OCI-LY7 (cell line): ENCODE measurements around the gene ATP6V0B. TPM values are rescaled to one million over a fixed set of nuclear protein-coding genes. Genes with fewer than 3 reads are reported as not detected.

Experiments
- BruUV-seq: library from RNA; stranded (reverse); fragments of 400-500 nt; replicated peaks from 2 replicates; lab custom pipeline; 2021; lab: Mats Ljungman, UMichigan
- CTCF ChIA-PET: fragments of 300-600 bp; sonication (Branson Sonifier 250); formaldehyde crosslinking; loops from one replicate; lab custom pipeline; 2022; ENCODE audit warnings: antibody characterized with exemption; ENCODE audit not compliant: unreplicated experiment; lab: Charles Lee
- POLR2A ChIA-PET: fragments of 300-600 bp; sonication (Branson Sonifier 250); formaldehyde crosslinking; loops from one replicate; lab custom pipeline; 2022; ENCODE audit warnings: antibody characterized with exemption; lab: Charles Lee
- DNase-seq: peaks from one replicate; pipeline ENCODE4 v3.0.0-alpha.2; 2015; ENCODE audit warnings: low spot score
- H2AFZ ChIP-seq: fragments of 200-600 bp; sonication (generic), shearing (Covaris generic); 2 replicates; pipeline ENCODE4 v1.6.1; 2014; ENCODE audit warnings: mild to moderate bottlenecking, antibody characterized with exemption, low read length, moderate library complexity
- H3K27ac ChIP-seq: fragments of 200-600 bp; sonication (generic); 2 replicates; pipeline ENCODE4 v1.5.1; 2014; ENCODE audit warnings: mixed run types, low read depth, mild to moderate bottlenecking, moderate library complexity, low read length, inconsistent platforms; ENCODE audit not compliant: poor library complexity, severe bottlenecking
- H3K36me3 ChIP-seq: fragments of 200-600 bp; sonication (generic); 2 replicates; pipeline ENCODE4 v1.6.1; 2014; ENCODE audit warnings: mild to moderate bottlenecking, antibody characterized with exemption, low read length, moderate library complexity, mixed read lengths; ENCODE audit not compliant: insufficient read depth
- H3K4me1 ChIP-seq: fragments of 200-600 bp; sonication (generic); 2 replicates; pipeline ENCODE4 v1.5.1; 2014; ENCODE audit warnings: mild to moderate bottlenecking, low read length; ENCODE audit not compliant: insufficient read depth, poor library complexity, severe bottlenecking
- H3K4me2 ChIP-seq: fragments of 200-600 bp; sonication (generic); 2 replicates; pipeline ENCODE4 v1.6.1; 2014; ENCODE audit warnings: mild to moderate bottlenecking, low read length
- H3K4me3 ChIP-seq: fragments of 200-600 bp; sonication (generic); 2 replicates; pipeline ENCODE4 v1.5.1; 2014; ENCODE audit warnings: mild to moderate bottlenecking, low read depth, low read length; ENCODE audit not compliant: poor library complexity, severe bottlenecking
- H3K79me2 ChIP-seq: fragments of 200-600 bp; sonication (generic); 2 replicates; pipeline ENCODE4 v1.6.1; 2016; ENCODE audit warnings: low read depth, mild to moderate bottlenecking, low read length, moderate library complexity, mixed read lengths; ENCODE audit not compliant: insufficient read depth
- H3K9me2 ChIP-seq: fragments of 200-600 bp; sonication (generic); 2 replicates; pipeline ENCODE4 v1.6.1; 2016; ENCODE audit warnings: mild to moderate bottlenecking, low read length, mixed read lengths; ENCODE audit not compliant: insufficient read depth
- H3K9me3 ChIP-seq: fragments of 200-600 bp; sonication (generic); 2 replicates; pipeline ENCODE4 v1.6.1; 2014; ENCODE audit warnings: mild to moderate bottlenecking, mixed run types, low read length, mixed read lengths
- H4K20me1 ChIP-seq: fragments of 200-600 bp; sonication (generic); 2 replicates; pipeline ENCODE4 v1.6.1; 2014; ENCODE audit warnings: mild to moderate bottlenecking, antibody characterized with exemption, low read length, moderate library complexity, mixed read lengths; ENCODE audit not compliant: insufficient read depth
- EZH2phosphoT487 ChIP-seq: fragments of 200-600 bp; sonication (generic); IDR thresholded peaks from 2 replicates; pipeline ENCODE4 v1.6.1; 2018; ENCODE audit warnings: low read depth, borderline replicate concordance, mild to moderate bottlenecking, mixed run types, antibody characterized with exemption, low read length, moderate library complexity, mixed read lengths
- intact Hi-C: fragments of 100-400 bp; cut with micrococcal nuclease; formaldehyde crosslinking; loops from one replicate; pipeline ENCODE4 v1.10.0; 2022; ENCODE audit not compliant: unreplicated experiment
- total RNA-seq, 2 experiments: library from RNA; depleted of rRNA in 1 of 2; stranded (reverse); fragments of >200 nt in 1 of 2; shearing (Covaris generic) in 1 of 2; gene quantifications; 2 replicates each; pipeline ENCODE4 v1.2.3, GENCODE V29; 2014 to 2022
- TF ChIP-seq, protein P1 (sequence below): fragments of 200-600 bp; sonication (generic); conservative IDR thresholded peaks from 2 replicates; pipeline ENCODE4 v1.5.1; 2014; ENCODE audit warnings: mild to moderate bottlenecking, antibody characterized with exemption, low read length, moderate library complexity, mixed read lengths

Gene ATP6V0B
- total RNA-seq, 2 experiments from 2014 or later: 68.4 to 97.1 TPM

DNA sequence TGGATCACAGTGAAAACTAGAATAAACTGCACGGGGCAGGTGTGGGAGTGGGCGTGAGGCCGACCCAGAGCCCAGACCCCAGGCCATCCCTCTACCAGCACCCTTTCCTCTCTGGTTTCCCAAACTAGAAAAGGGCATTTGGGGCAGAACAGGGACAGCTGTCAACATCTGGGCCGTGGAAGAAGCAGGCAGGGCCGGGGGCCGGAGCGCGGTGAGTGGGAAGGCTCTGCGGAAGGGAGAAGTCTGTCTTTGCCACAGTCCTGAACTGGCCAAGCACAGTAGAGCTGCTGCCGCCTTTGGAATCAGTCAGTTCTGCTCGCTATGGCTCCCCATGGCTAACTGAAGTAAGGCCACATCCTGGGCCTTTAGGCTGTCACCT, 23.2 kb downstream of the ATP6V0B start:
- CTCF ChIA-PET: no interaction called here
- no TSS peak for BruUV-seq

GRCh38 chr1:43999455-43999854, 24.7 kb downstream of the ATP6V0B start:
- TF ChIP-seq, protein P1, sequence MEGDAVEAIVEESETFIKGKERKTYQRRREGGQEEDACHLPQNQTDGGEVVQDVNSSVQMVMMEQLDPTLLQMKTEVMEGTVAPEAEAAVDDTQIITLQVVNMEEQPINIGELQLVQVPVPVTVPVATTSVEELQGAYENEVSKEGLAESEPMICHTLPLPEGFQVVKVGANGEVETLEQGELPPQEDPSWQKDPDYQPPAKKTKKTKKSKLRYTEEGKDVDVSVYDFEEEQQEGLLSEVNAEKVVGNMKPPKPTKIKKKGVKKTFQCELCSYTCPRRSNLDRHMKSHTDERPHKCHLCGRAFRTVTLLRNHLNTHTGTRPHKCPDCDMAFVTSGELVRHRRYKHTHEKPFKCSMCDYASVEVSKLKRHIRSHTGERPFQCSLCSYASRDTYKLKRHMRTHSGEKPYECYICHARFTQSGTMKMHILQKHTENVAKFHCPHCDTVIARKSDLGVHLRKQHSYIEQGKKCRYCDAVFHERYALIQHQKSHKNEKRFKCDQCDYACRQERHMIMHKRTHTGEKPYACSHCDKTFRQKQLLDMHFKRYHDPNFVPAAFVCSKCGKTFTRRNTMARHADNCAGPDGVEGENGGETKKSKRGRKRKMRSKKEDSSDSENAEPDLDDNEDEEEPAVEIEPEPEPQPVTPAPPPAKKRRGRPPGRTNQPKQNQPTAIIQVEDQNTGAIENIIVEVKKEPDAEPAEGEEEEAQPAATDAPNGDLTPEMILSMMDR: no peak
- no peak for TF ChIP-seq EZH2phosphoT487
- Histone ChIP-seq H3K27ac (no peak overlapping the region), H3K9me2 (no peaks in the 10 kb centered on the region), H2AFZ (no peak overlapping the region), H3K79me2 (no peaks in the 10 kb centered on the region), H3K4me2 (no peak overlapping the region), H4K20me1 (no peaks in the 10 kb centered on the region), H3K4me3 (no peak overlapping the region), H3K4me1 (no peaks in the 10 kb centered on the region), H3K9me3 (no peaks in the 10 kb centered on the region), H3K36me3 (no peaks in the 10 kb centered on the region)
- DNase-seq: no peak
- intact Hi-C loops: no loop called here
- CTCF ChIA-PET: no interaction called here
- no TSS peak for BruUV-seq
- POLR2A ChIA-PET: no interaction called here

More for the DNA sequence above, 23.2 kb downstream of the ATP6V0B start:
- POLR2A ChIA-PET: no interaction called here
- Histone ChIP-seq H3K36me3 (no peaks in the 10 kb centered on the region), H3K4me2 (no peak overlapping the region), H3K9me2 (no peaks in the 10 kb centered on the region), H3K4me3 (no peak overlapping the region), H3K27ac (no peak overlapping the region), H3K9me3 (no peaks in the 10 kb centered on the region), H2AFZ (no peak overlapping the region), H3K79me2 (no peaks in the 10 kb centered on the region), H4K20me1 (no peaks in the 10 kb centered on the region), H3K4me1 (peaks cover 5% of the 10 kb centered on the region)
- intact Hi-C loops: no loop called here
- DNase-seq: no peak
- TF ChIP-seq EZH2phosphoT487: no peak
- TF ChIP-seq, protein P1: no peak

DNA sequence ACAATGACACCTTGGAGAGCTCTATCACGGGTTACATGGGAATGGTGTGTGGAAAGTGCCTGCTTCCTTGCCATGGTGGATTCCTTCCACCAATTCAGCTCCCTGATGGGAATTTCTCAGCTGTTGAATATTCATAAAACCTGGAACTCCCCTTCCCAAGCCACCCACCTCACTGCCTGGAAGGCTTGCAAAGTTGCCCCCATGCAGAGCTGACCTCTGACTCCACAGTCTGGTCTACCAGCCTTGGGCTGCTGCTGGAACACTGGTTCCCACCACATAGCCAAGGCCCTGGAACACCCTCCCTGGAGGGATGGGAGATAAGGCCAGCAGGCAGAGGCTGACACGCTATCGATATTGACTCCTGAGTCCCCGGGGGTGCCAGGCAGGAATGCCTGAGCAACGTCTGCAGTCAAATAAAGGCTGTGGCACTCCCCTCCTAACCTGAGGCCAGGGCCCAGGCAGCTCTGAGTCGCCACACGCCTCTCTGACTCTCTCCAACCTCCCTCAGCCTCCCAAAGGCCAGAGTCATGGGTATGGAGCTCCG, 25.4 kb downstream of the ATP6V0B start:
- Histone ChIP-seq H3K9me3 (no peaks in the 10 kb centered on the region), H3K9me2 (no peaks in the 10 kb centered on the region), H3K4me2 (no peak overlapping the region), H3K36me3 (no peaks in the 10 kb centered on the region), H3K4me3 (no peak overlapping the region), H4K20me1 (no peaks in the 10 kb centered on the region), H3K79me2 (no peaks in the 10 kb centered on the region), H3K27ac (no peak overlapping the region), H2AFZ (no peak overlapping the region), H3K4me1 (no peaks in the 10 kb centered on the region)
- intact Hi-C loops: no loop called here
- BruUV-seq: no TSS peak
- POLR2A ChIA-PET: interaction anchor here (1.1 kb wide), 1 partner anchor 7 kb away, joined by 3 read pairs; no protein-coding TSS in a partner anchor
- CTCF ChIA-PET: no interaction called here
- TF ChIP-seq EZH2phosphoT487: no peak
- TF ChIP-seq, protein P1: no peak
- DNase-seq: no peak
